ENCODE measurements around the gene SPACDR. TPM values are rescaled to one million over a fixed set of nuclear protein-coding genes. Genes with fewer than 3 reads are reported as not detected.
"Not testable (repeated sequence)": the region's sequence is repeated elsewhere in the genome, so short reads cannot be mapped to it uniquely, and the experiment has no call there.

The SPACDR gene
- 1 to 10 TPM; 3.5 to 4.2 TPM for total RNA-seq

- Mint-ChIP-seq H3K36me3 (ENCODE audit: low read depth) (peaks cover 19% of the 10 kb centered on the region), H3K4me1 (peaks cover 2% of the 10 kb centered on the region), H3K9me3 (ENCODE audit: low read depth) (no peaks in the 10 kb centered on the region), H3K4me3 (no peak within 1 kb of the TSS), H3K27ac (no peak within 1 kb of the TSS), H3K27me3 (no peaks in the 10 kb centered on the region)
- intact Hi-C loops (cut with DNase I, micrococcal nuclease), result loop anchor here in 1 of 2 experiments (10.0 kb wide), 1 partner anchor 231 kb away; the partner anchor contains the start of gene GIGYF1
- no peak for DNase-seq
- CTCF ChIA-PET, result interaction anchor here (0.7 to 2.2 kb wide), 4 partner anchors 18 to 227 kb away, joined by 3 to 11 read pairs (median 4); no protein-coding TSS in a partner anchor
- POLR2A ChIA-PET, result no interaction called here
- ATAC-seq, result no peak
These were observed at the start of gene SPACDR for GRCh38 chr7:100464210-100464660. Gene SPACDR (minus strand): TSS chr7:100464260. CDS start chr7:100464025, 235 bp downstream.

GRCh38 chr7:100513212-100513810, 49.3 kb upstream of the SPACDR start:
- intact Hi-C loops (cut with DNase I, micrococcal nuclease), result no loop called here
- Mint-ChIP-seq H3K4me3 (no peak overlapping the region), H3K27ac (no peak overlapping the region), H3K9me3 (ENCODE audit: low read depth) (no peaks in the 10 kb centered on the region), H3K4me1 (peaks cover 26% of the 10 kb centered on the region), H3K36me3 (ENCODE audit: low read depth) (no peaks in the 10 kb centered on the region), H3K27me3 (no peaks in the 10 kb centered on the region)
- ATAC-seq (no peak), DNase-seq (no peak)
- ChIA-PET CTCF (no interaction called here), POLR2A (no interaction called here)

GRCh38 chr7:100510437-100511239, 46.6 kb upstream of the SPACDR start:
- POLR2A ChIA-PET, result interaction anchor here (0.6 kb wide), 1 partner anchor 145 kb away, joined by 4 read pairs; no protein-coding TSS in a partner anchor
- CTCF ChIA-PET, result no interaction called here
- intact Hi-C loops (cut with DNase I, micrococcal nuclease), result no loop called here
- DNase-seq (no peak), ATAC-seq (no peak)
- Mint-ChIP-seq H3K4me3 (no peak overlapping the region), H3K36me3 (ENCODE audit: low read depth) (no peaks in the 10 kb centered on the region), H3K27ac (no peak overlapping the region), H3K4me1 (peaks cover 10% of the 10 kb centered on the region), H3K9me3 (ENCODE audit: low read depth) (no peaks in the 10 kb centered on the region), H3K27me3 (no peaks in the 10 kb centered on the region)

- POLR2A ChIA-PET, result no interaction called here
These were observed 45.2 kb upstream of the SPACDR start for GRCh38 chr7:100509231-100509630.

GRCh38 chr7:100506356-100506923, 42.4 kb upstream of the SPACDR start:
- ChIA-PET CTCF (interaction anchor here (0.6 to 1.0 kb wide), 2 partner anchors 14 to 250 kb away, joined by 3 read pairs; no protein-coding TSS in a partner anchor), POLR2A (interaction anchor here (0.7 kb wide), 1 partner anchor 79 kb away, joined by 3 read pairs; no protein-coding TSS in a partner anchor)
- no peak overlapping the region for H3K27ac Mint-ChIP-seq
- no peaks in the 10 kb centered on the region for H3K27me3 Mint-ChIP-seq
- DNase-seq (no peak), ATAC-seq (no peak)
- no peak overlapping the region for H3K4me3 Mint-ChIP-seq
- no peaks in the 10 kb centered on the region for H3K4me1 Mint-ChIP-seq
- no peaks in the 10 kb centered on the region for H3K9me3 Mint-ChIP-seq (ENCODE audit: low read depth)
- no peaks in the 10 kb centered on the region for H3K36me3 Mint-ChIP-seq (ENCODE audit: low read depth)
- intact Hi-C loops (cut with DNase I, micrococcal nuclease), result no loop called here

More at GRCh38 chr7:100509231-100509630, 45.2 kb upstream of the SPACDR start:
- Mint-ChIP-seq H3K9me3 (ENCODE audit: low read depth) (no peaks in the 10 kb centered on the region), H3K4me3 (no peak overlapping the region), H3K4me1 (peaks cover 3% of the 10 kb centered on the region), H3K27ac (no peak overlapping the region), H3K36me3 (ENCODE audit: low read depth) (no peaks in the 10 kb centered on the region), H3K27me3 (no peaks in the 10 kb centered on the region)
- intact Hi-C loops (cut with DNase I, micrococcal nuclease), result no loop called here
- CTCF ChIA-PET, result interaction anchor here (0.5 to 0.6 kb wide), 3 partner anchors 50 to 1957 kb away, joined by 3 to 5 read pairs (median 4); no protein-coding TSS in a partner anchor
- DNase-seq (no peak), ATAC-seq (no peak)

GRCh38 chr7:100504887-100505611, 41.0 kb upstream of the SPACDR start:
- DNase-seq (no peak), ATAC-seq (no peak)
- H3K9me3 Mint-ChIP-seq (ENCODE audit: low read depth), result no peaks in the 10 kb centered on the region
- no peaks in the 10 kb centered on the region for H3K4me1 Mint-ChIP-seq
- intact Hi-C loops (cut with DNase I, micrococcal nuclease), result no loop called here
- ChIA-PET CTCF (interaction anchor here (0.7 to 1.3 kb wide), 3 partner anchors 8 to 60 kb away, joined by 4 to 5 read pairs (median 4); no protein-coding TSS in a partner anchor), POLR2A (no interaction called here)
- no peak overlapping the region for H3K4me3 Mint-ChIP-seq
- no peaks in the 10 kb centered on the region for H3K27me3 Mint-ChIP-seq
- H3K27ac Mint-ChIP-seq, result no peak overlapping the region
- no peaks in the 10 kb centered on the region for H3K36me3 Mint-ChIP-seq (ENCODE audit: low read depth)

GRCh38 chr7:100504031-100504430, 40.0 kb upstream of the SPACDR start:
- H3K4me1 Mint-ChIP-seq; POLR2A ChIA-PET; DNase-seq; H3K27me3 Mint-ChIP-seq; H3K4me3 Mint-ChIP-seq; H3K9me3 Mint-ChIP-seq (ENCODE audit: low read depth); intact Hi-C loops (cut with DNase I, micrococcal nuclease); H3K36me3 Mint-ChIP-seq (ENCODE audit: low read depth); H3K27ac Mint-ChIP-seq; ATAC-seq: not testable (repeated sequence)
- CTCF ChIA-PET, result interaction anchor here (0.6 kb wide), 1 partner anchor 255 kb away, joined by 3 read pairs; no protein-coding TSS in a partner anchor

- H3K9me3 Mint-ChIP-seq (ENCODE audit: low read depth); H3K27me3 Mint-ChIP-seq; H3K4me1 Mint-ChIP-seq; POLR2A ChIA-PET; ATAC-seq; intact Hi-C loops (cut with DNase I, micrococcal nuclease); H3K36me3 Mint-ChIP-seq (ENCODE audit: low read depth); H3K27ac Mint-ChIP-seq; DNase-seq; H3K4me3 Mint-ChIP-seq: not testable (repeated sequence)
- CTCF ChIA-PET, result interaction anchor here (1.2 kb wide), 1 partner anchor 31 kb away, joined by 3 read pairs; no protein-coding TSS in a partner anchor
These were observed 36.7 kb upstream of the SPACDR start for GRCh38 chr7:100500743-100501142.

- H3K36me3 Mint-ChIP-seq (ENCODE audit: low read depth), result no peaks in the 10 kb centered on the region
- DNase-seq (no peak), ATAC-seq (no peak)
These were observed 32.4 kb upstream of the SPACDR start for GRCh38 chr7:100496509-100496908.

GRCh38 chr7:100493476-100494264, 29.6 kb upstream of the SPACDR start:
- DNase-seq, result peak; percentile 83
- ATAC-seq, result peak; percentile 90
- Mint-ChIP-seq H3K4me3 (peak overlapping the region; percentile 63), H3K27me3 (no peaks in the 10 kb centered on the region), H3K27ac (peak overlapping the region; percentile 55), H3K36me3 (ENCODE audit: low read depth) (no peaks in the 10 kb centered on the region), H3K4me1 (peaks cover 11% of the 10 kb centered on the region), H3K9me3 (ENCODE audit: low read depth) (no peaks in the 10 kb centered on the region)
- intact Hi-C loops (cut with DNase I, micrococcal nuclease), result no loop called here
- CTCF ChIA-PET, result interaction anchor here (0.6 to 2.9 kb wide), 7 partner anchors 11 to 160 kb away, joined by 3 to 12 read pairs (median 3); partner anchors contain the start of gene TSC22D4
- POLR2A ChIA-PET, result interaction anchor here (0.6 to 1.1 kb wide), 2 partner anchors 93 to 95 kb away, joined by 3 read pairs; partner anchors contain the start of gene FBXO24

More at GRCh38 chr7:100496509-100496908, 32.4 kb upstream of the SPACDR start:
- intact Hi-C loops (cut with DNase I, micrococcal nuclease), result no loop called here
- no peak overlapping the region for H3K4me3 Mint-ChIP-seq
- no peaks in the 10 kb centered on the region for H3K27me3 Mint-ChIP-seq
- H3K4me1 Mint-ChIP-seq, result peaks cover 11% of the 10 kb centered on the region
- no peak overlapping the region for H3K27ac Mint-ChIP-seq
- ChIA-PET CTCF (interaction anchor here (0.7 to 1.6 kb wide), 8 partner anchors 9 to 68 kb away, joined by 3 to 9 read pairs (median 4); no protein-coding TSS in a partner anchor), POLR2A (no interaction called here)
- H3K9me3 Mint-ChIP-seq (ENCODE audit: low read depth), result no peaks in the 10 kb centered on the region

Measured in activated CD4-positive, alpha-beta T cell treated with anti-CD3 and anti-CD28 coated beads for 36 hours (primary cell).